GM19463 (cell line): ENCODE measurements around the gene SLC22A14.
"Not testable (repeated sequence)": the region's sequence is repeated elsewhere in the genome, so short reads cannot be mapped to it uniquely, and the experiment has no call there.

Experiments
- ATAC-seq: cut with Tn5 transposase; IDR thresholded peaks from one replicate; pipeline ENCODE4 v1.9.1; 2021; ENCODE audit warnings: mild to moderate bottlenecking, moderate library complexity; ENCODE audit not compliant: unreplicated experiment

SLC22A14 gene

GRCh38 chr3:38313263-38313662 lies 31.2 kb downstream of the SLC22A14 start:
- no peak for ATAC-seq

- no peak for ATAC-seq
These were observed 31.6 kb downstream of the SLC22A14 start for GRCh38 chr3:38313695-38314094.

GRCh38 chr3:38314112-38314763 lies 32.1 kb downstream of the SLC22A14 start:
- no peak for ATAC-seq

GRCh38 chr3:38314764-38315487 lies 32.8 kb downstream of the SLC22A14 start:
- ATAC-seq = no peak

GRCh38 chr3:38315488-38316230 lies 33.6 kb downstream of the SLC22A14 start:
- ATAC-seq = no peak

GRCh38 chr3:38316356-38317191 lies 34.5 kb downstream of the SLC22A14 start:
- no peak for ATAC-seq

- no peak for ATAC-seq
These were observed 35.2 kb downstream of the SLC22A14 start for GRCh38 chr3:38317192-38317759.

- no peak for ATAC-seq
These were observed 36.9 kb downstream of the SLC22A14 start for GRCh38 chr3:38318766-38319671.

- not testable (repeated sequence) for ATAC-seq
These were observed 38.5 kb downstream of the SLC22A14 start for GRCh38 chr3:38320638-38321037.

GRCh38 chr3:38323060-38323459 lies 41.0 kb downstream of the SLC22A14 start:
- no peak for ATAC-seq

- no peak for ATAC-seq
These were observed 43.2 kb downstream of the SLC22A14 start for GRCh38 chr3:38325256-38325655.

- no peak for ATAC-seq
These were observed 45.4 kb downstream of the SLC22A14 start for GRCh38 chr3:38327335-38328009.

- no peak for ATAC-seq
These were observed 49.3 kb downstream of the SLC22A14 start for GRCh38 chr3:38331257-38332022.

GRCh38 chr3:38332201-38332600 lies 50.1 kb downstream of the SLC22A14 start:
- ATAC-seq = no peak

- ATAC-seq = no peak
These were observed 52.3 kb downstream of the SLC22A14 start for GRCh38 chr3:38334142-38335055.

- no peak for ATAC-seq
These were observed 53.2 kb downstream of the SLC22A14 start for GRCh38 chr3:38335263-38335662.

GRCh38 chr3:38337703-38338102 lies 55.6 kb downstream of the SLC22A14 start:
- ATAC-seq = no peak
